ENCODE measurements around the gene RXRA. TPM values are rescaled to one million over a fixed set of nuclear protein-coding genes. Genes with fewer than 3 reads are reported as not detected.

The RXRA gene
- total RNA-seq, 1 donor from 2014 or later, result 33.4 TPM

GRCh38 chr9:134313470-134313869 is 12.8 kb upstream of the RXRA start:
- H2AFZ ChIP-seq (ENCODE audit: low read depth, low read length), result no peak overlapping the region
- H4K20me1 ChIP-seq (ENCODE audit: insufficient read depth, low read length), result peaks cover 3% of the 10 kb centered on the region
- Mint-ChIP-seq H3K27me3 (ENCODE audit: low read depth, unreplicated experiment) (peaks cover 7% of the 10 kb centered on the region), H3K4me3 (ENCODE audit: unreplicated experiment) (no peak overlapping the region), H3K9me3 (ENCODE audit: unreplicated experiment) (peaks cover 12% of the 10 kb centered on the region), H3K27ac (ENCODE audit: unreplicated experiment) (no peak overlapping the region), H3K4me1 (ENCODE audit: low read depth, unreplicated experiment) (peaks cover 14% of the 10 kb centered on the region), H3K36me3 (ENCODE audit: low read depth, unreplicated experiment) (peaks cover 3% of the 10 kb centered on the region)
- no peak overlapping the region for H3K4me2 ChIP-seq (ENCODE audit: low read length)
- H3K9me3 ChIP-seq (ENCODE audit: insufficient read depth, low read depth, low read length), result peaks cover 2% of the 10 kb centered on the region
- FAIRE-seq, result no peak
- H3K79me2 ChIP-seq (ENCODE audit: insufficient read depth, low read length), result no peaks in the 10 kb centered on the region
- no peaks in the 10 kb centered on the region for H3K27me3 ChIP-seq (ENCODE audit: insufficient read depth, low read length)
- no peak for TF ChIP-seq CTCF (IDR thresholded peaks at IDR 0.05; ENCODE audit: insufficient read depth, low read depth, low read length)
- no peak for TF ChIP-seq EZH2 (IDR thresholded peaks at IDR 0.05; ENCODE audit: insufficient read depth, low read length)
- no peaks in the 10 kb centered on the region for H3K36me3 ChIP-seq (ENCODE audit: insufficient read depth, low read length)
- no peak overlapping the region for H3K27ac ChIP-seq (ENCODE audit: low read depth, low read length)
- DNase-seq (ENCODE audit: low read depth), result no peak
- H3K4me1 ChIP-seq (ENCODE audit: insufficient read depth, low read length), result peaks cover 19% of the 10 kb centered on the region
- H3K4me3 ChIP-seq (ENCODE audit: insufficient read depth, low read depth, low read length), result no peak overlapping the region
- no peak overlapping the region for H3K9ac ChIP-seq (ENCODE audit: low read length)

GRCh38 chr9:134314039-134314949 is 12.0 kb upstream of the RXRA start:
- H3K4me1 ChIP-seq (ENCODE audit: insufficient read depth, low read length), result peaks cover 22% of the 10 kb centered on the region
- no peaks in the 10 kb centered on the region for H3K79me2 ChIP-seq (ENCODE audit: insufficient read depth, low read length)
- peaks cover 3% of the 10 kb centered on the region for H4K20me1 ChIP-seq (ENCODE audit: insufficient read depth, low read length)
- Mint-ChIP-seq H3K36me3 (ENCODE audit: low read depth, unreplicated experiment) (peaks cover 3% of the 10 kb centered on the region), H3K27ac (ENCODE audit: unreplicated experiment) (peak overlapping the region; percentile 53), H3K9me3 (ENCODE audit: unreplicated experiment) (peaks cover 10% of the 10 kb centered on the region), H3K4me1 (ENCODE audit: low read depth, unreplicated experiment) (peaks cover 18% of the 10 kb centered on the region), H3K4me3 (ENCODE audit: unreplicated experiment) (no peak overlapping the region), H3K27me3 (ENCODE audit: low read depth, unreplicated experiment) (peaks cover 6% of the 10 kb centered on the region)
- H3K36me3 ChIP-seq (ENCODE audit: insufficient read depth, low read length), result no peaks in the 10 kb centered on the region
- FAIRE-seq (no peak), DNase-seq (ENCODE audit: low read depth) (no peak)
- H2AFZ ChIP-seq (ENCODE audit: low read depth, low read length), result no peak overlapping the region
- peaks cover 2% of the 10 kb centered on the region for H3K9me3 ChIP-seq (ENCODE audit: insufficient read depth, low read depth, low read length)
- H3K4me2 ChIP-seq (ENCODE audit: low read length), result no peak overlapping the region
- no peak overlapping the region for H3K9ac ChIP-seq (ENCODE audit: low read length)
- H3K27me3 ChIP-seq (ENCODE audit: insufficient read depth, low read length), result no peaks in the 10 kb centered on the region
- TF ChIP-seq CTCF (IDR thresholded peaks at IDR 0.05; ENCODE audit: insufficient read depth, low read depth, low read length), result no peak
- TF ChIP-seq EZH2 (IDR thresholded peaks at IDR 0.05; ENCODE audit: insufficient read depth, low read length), result no peak
- H3K27ac ChIP-seq (ENCODE audit: low read depth, low read length), result no peak overlapping the region
- no peak overlapping the region for H3K4me3 ChIP-seq (ENCODE audit: insufficient read depth, low read depth, low read length)

Data from astrocyte (in vitro differentiated cells and primary cell).